CD4-positive, alpha-beta T cell treated with Interleukin-6 for 4 hours (primary cell): Measurements from ENCODE around the gene DNM3.
A peak's percentile ranks its signal among the peaks of the same experiment; 100 is the strongest.
"Not testable (repeated sequence)": the region's sequence is repeated elsewhere in the genome, so short reads cannot be mapped to it uniquely, and the experiment has no call there.

Source experiments
- DNase-seq: peaks from one replicate; pipeline ENCODE4 v3.0.0-alpha.2; 2020; ENCODE audit warnings: mixed read lengths

The DNM3 gene

GRCh38 chr1:172405912-172406311 is 564.6 kb downstream of the DNM3 start:
- no peak for DNase-seq

- no peak for DNase-seq
Observed at GRCh38 chr1:172406968-172407367, 565.7 kb downstream of the DNM3 start.

- no peak for DNase-seq
Observed at GRCh38 chr1:172408958-172409357, 567.7 kb downstream of the DNM3 start.

- DNase-seq = no peak
Observed at GRCh38 chr1:172410027-172410426, 568.7 kb downstream of the DNM3 start.

GRCh38 chr1:172411791-172412338 is 570.6 kb downstream of the DNM3 start:
- DNase-seq = no peak

- DNase-seq = no peak
Observed at GRCh38 chr1:172414331-172414730, 573.0 kb downstream of the DNM3 start.

GRCh38 chr1:172416496-172417035 is 575.3 kb downstream of the DNM3 start:
- no peak for DNase-seq

GRCh38 chr1:172417557-172417956 is 576.3 kb downstream of the DNM3 start:
- no peak for DNase-seq

GRCh38 chr1:172420385-172420784 is 579.1 kb downstream of the DNM3 start, which contains the start of gene C1orf105:
C1orf105 (plus strand) TSS chr1:172420685; CDS start chr1:172420886, 201 bp downstream.
- DNase-seq = no peak

GRCh38 chr1:172421974-172422604 is 580.8 kb downstream of the DNM3 start:
- DNase-seq = no peak

GRCh38 chr1:172423336-172423735 is 582.0 kb downstream of the DNM3 start:
- no peak for DNase-seq

GRCh38 chr1:172425339-172425738 is 584.0 kb downstream of the DNM3 start:
- no peak for DNase-seq

- no peak for DNase-seq
Observed at GRCh38 chr1:172427191-172427590, 585.9 kb downstream of the DNM3 start.

GRCh38 chr1:172429331-172430127 is 588.2 kb downstream of the DNM3 start:
- peak; percentile 69 for DNase-seq

- DNase-seq = no peak
Observed at GRCh38 chr1:172430128-172430454, 588.8 kb downstream of the DNM3 start.

GRCh38 chr1:172431204-172431603 is 589.9 kb downstream of the DNM3 start:
- peak; percentile 20 for DNase-seq

- peak; percentile 78 for DNase-seq
Observed at GRCh38 chr1:172431721-172432192, 590.5 kb downstream of the DNM3 start.

GRCh38 chr1:172437183-172437582 is 595.9 kb downstream of the DNM3 start:
- DNase-seq = not testable (repeated sequence)

- DNase-seq = no peak
Observed at GRCh38 chr1:172442404-172442803, 601.1 kb downstream of the DNM3 start.

GRCh38 chr1:172442843-172443565 is 601.7 kb downstream of the DNM3 start:
- no peak for DNase-seq

- peak; percentile 94 for DNase-seq
Observed at GRCh38 chr1:172443666-172444453, 602.6 kb downstream of the DNM3 start, which contains the start of gene PIGC. PIGC (minus strand) TSS chr1:172444069; CDS start chr1:172442622, 1,447 bp downstream.

GRCh38 chr1:172446547-172446946 is 605.2 kb downstream of the DNM3 start:
- DNase-seq = no peak
